ENCODE data around the gene OGFOD2. TPM values are rescaled to one million over a fixed set of nuclear protein-coding genes. Genes with fewer than 3 reads are reported as not detected.

Gene OGFOD2
- total and polyA plus RNA-seq, 2 of the 13 experiments (the other 11 are each of a cell fraction or from before 2014, with no cell fraction given), result 13.2 to 14.6 TPM

DNA sequence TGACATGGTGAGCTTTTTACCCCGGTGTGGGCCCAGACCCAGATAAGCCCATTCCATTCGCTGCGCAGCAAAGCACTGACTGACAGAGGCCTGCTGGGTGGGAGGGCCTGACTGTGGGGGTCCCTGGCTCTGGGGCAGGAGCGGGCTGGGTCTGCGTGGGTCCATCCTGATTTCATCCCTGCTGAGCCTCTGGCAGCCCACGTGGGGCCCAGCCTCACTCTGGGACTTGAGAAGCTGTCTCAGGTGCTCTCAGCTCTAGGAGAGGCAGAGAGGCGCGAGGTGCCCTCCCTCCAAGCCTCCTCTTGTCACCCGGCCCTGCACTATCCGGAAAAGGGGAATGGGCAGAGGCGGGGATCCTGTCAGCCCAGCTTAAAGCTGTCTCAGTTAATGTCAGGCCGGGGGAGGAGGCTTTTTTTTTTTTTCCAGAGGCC, 9.7 kb upstream of the OGFOD2 start:
- no peaks in the 10 kb centered on the region for H3K36me3 ChIP-seq (replicated peaks in 1 of 2; ENCODE audit: control insufficient read depth in 1 of 2, insufficient read depth in 2 of 2, low read length in 2 of 2)
- H3K79me2 ChIP-seq (ENCODE audit: insufficient read depth, low read length), result no peaks in the 10 kb centered on the region
- intact Hi-C loops (cut with micrococcal nuclease; ENCODE audit: unreplicated experiment), result loop anchor here (5.0 kb wide), 1 partner anchor 267 kb away; the partner anchor contains the start of genes MPHOSPH9 and MTRFR
- ATAC-seq (peak; percentile 49), DNase-seq (ENCODE audit: low spot score) (no peak), FAIRE-seq (no peak)
- H3K4me2 ChIP-seq (ENCODE audit: low read depth, low read length), result peak overlapping the region; percentile 98
- H4K20me1 ChIP-seq (ENCODE audit: insufficient read depth, low read length), result no peaks in the 10 kb centered on the region
- TF ChIP-seq, protein P1, sequence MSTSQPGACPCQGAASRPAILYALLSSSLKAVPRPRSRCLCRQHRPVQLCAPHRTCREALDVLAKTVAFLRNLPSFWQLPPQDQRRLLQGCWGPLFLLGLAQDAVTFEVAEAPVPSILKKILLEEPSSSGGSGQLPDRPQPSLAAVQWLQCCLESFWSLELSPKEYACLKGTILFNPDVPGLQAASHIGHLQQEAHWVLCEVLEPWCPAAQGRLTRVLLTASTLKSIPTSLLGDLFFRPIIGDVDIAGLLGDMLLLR (CRISPR knock-in tag; IDR thresholded peaks at IDR 0.05), result 0 out of 2 replicates have a peak, but pooled peaks have one; percentile 30
- TF ChIP-seq RBM22 (optimal IDR thresholded peaks at IDR 0.05; ENCODE audit: low read length) (no peak), SSRP1 (CRISPR knock-in tag; IDR thresholded peaks at IDR 0.05) (no peak), ZKSCAN5 (CRISPR knock-in tag; IDR thresholded peaks at IDR 0.05) (no peak)
- 16% methylated on average over 7 of the region's 12 CpGs for WGBS (ENCODE audit: low lambda C conversion rate)
- H3K4me3 ChIP-seq (replicated peaks in 1 of 3; ENCODE audit: insufficient read depth in 1 of 3, low read depth in 2 of 3, low read length in 3 of 3), result peak overlapping the region; percentile 74 to 82 (median 82)
- ChIA-PET POLR2A (interaction anchor here (1.1 to 3.7 kb wide), 5 partner anchors 10 to 268 kb away, joined by 3 to 43 read pairs (median 5); partner anchors contain the start of genes MPHOSPH9, MTRFR and OGFOD2), CTCF (ENCODE audit: low intra/inter-chr PET ratio, low total read pairs) (no interaction called here)
- no TSS peak for BruUV-seq (replicated peaks)
- H3K9me3 ChIP-seq (ENCODE audit: low read length), result no peaks in the 10 kb centered on the region
- H3K27me3 ChIP-seq (ENCODE audit: control insufficient read depth in 1 of 2, insufficient read depth in 2 of 2, low read length in 2 of 2), result no peaks in the 10 kb centered on the region
- peak overlapping the region; percentile 54 for H3K9ac ChIP-seq (ENCODE audit: insufficient read depth, low read depth, low read length)
- H3K4me1 ChIP-seq (ENCODE audit: insufficient read depth, low read length), result peaks cover 47% of the 10 kb centered on the region
- in situ Hi-C loops (cut with HindIII; ENCODE audit: extremely low pct_ligation_motif_present, low pct_unique_long_range_greater_than_20kb), result no loop called here
- no peak overlapping the region for H2AFZ ChIP-seq (ENCODE audit: low read length)
- H3K27ac ChIP-seq (ENCODE audit: extremely low read length, insufficient read depth, low read length), result no peak overlapping the region

DNA sequence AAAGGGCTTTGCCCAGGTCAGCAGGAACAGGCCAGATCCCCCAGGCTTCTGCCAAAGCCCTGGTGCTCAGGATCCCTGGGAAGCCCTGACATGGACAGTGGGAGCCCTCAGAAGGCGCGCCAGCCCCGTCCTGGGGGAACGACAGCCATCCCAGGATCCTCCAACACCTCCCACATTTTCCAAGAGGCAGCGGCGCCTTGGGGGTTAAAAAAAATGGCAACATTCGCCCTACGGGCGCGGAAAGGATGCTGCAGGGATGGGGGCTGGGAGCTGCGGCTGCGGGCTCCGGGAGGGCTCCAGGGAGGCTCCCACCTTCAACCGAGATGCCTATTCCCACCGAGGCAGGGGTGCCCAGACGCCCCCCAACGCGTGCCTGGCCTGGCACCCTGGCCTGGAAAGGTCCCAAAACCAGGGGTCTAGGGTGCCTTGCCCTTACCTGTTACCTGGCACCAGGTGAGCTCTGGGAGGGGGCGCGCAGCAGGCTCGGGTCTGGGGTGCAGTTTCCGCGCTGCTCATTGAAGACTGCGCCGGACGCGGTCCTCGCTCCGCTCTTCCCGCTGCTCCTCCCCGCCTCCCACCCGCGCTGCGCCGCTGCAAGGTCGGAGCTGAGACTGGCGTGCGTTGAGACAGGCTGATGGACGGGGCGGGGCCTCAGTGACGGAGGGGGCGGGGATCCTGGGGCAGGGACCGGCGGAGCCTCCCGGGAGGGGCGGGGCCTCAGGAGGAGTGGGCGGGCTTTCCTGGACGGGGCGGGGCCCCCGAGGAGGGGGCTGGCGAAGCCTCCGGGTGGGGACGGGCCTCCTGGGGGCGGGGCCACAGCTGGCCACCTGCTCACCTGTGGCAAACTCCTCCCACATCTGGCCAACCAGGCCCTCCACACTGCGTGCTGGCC, 8.9 kb upstream of the OGFOD2 start, which contains the start of gene ABCB9:
ABCB9 (minus strand) TSS at position 613 of the 892 bp plus-strand sequence. CDS start 6,228 bp downstream, outside the sequence.
- ATAC-seq, result peak; percentile 88
- CTCF ChIA-PET (ENCODE audit: low intra/inter-chr PET ratio, low total read pairs), result no interaction called here
- intact Hi-C loops (cut with micrococcal nuclease; ENCODE audit: unreplicated experiment) (loop anchor here (5.0 kb wide), 1 partner anchor 266 kb away; the partner anchor contains the start of genes MPHOSPH9 and MTRFR), in situ Hi-C loops (cut with HindIII; ENCODE audit: extremely low pct_ligation_motif_present, low pct_unique_long_range_greater_than_20kb) (no loop called here)
- H3K4me3 ChIP-seq (replicated peaks in 1 of 3; ENCODE audit: insufficient read depth in 1 of 3, low read depth in 2 of 3, low read length in 3 of 3), result peak within 1 kb of the TSS; percentile 74 to 82 (median 82)
- H3K9ac ChIP-seq (ENCODE audit: insufficient read depth, low read depth, low read length), result peak within 1 kb of the TSS; percentile 54
- peak within 1 kb of the TSS; percentile 98 for H3K4me2 ChIP-seq (ENCODE audit: low read depth, low read length)
- H3K4me1 ChIP-seq (ENCODE audit: insufficient read depth, low read length), result peaks cover 53% of the 10 kb centered on the region
- H3K36me3 ChIP-seq (replicated peaks in 1 of 2; ENCODE audit: control insufficient read depth in 1 of 2, insufficient read depth in 2 of 2, low read length in 2 of 2), result no peaks in the 10 kb centered on the region
- H3K79me2 ChIP-seq (ENCODE audit: insufficient read depth, low read length), result no peaks in the 10 kb centered on the region
- no peaks in the 10 kb centered on the region for H3K27me3 ChIP-seq (ENCODE audit: control insufficient read depth in 1 of 2, insufficient read depth in 2 of 2, low read length in 2 of 2)
- peak; percentile 85 for DNase-seq (ENCODE audit: low spot score)
- H3K27ac ChIP-seq (ENCODE audit: extremely low read length, insufficient read depth, low read length), result no peak within 1 kb of the TSS
- no peaks in the 10 kb centered on the region for H4K20me1 ChIP-seq (ENCODE audit: insufficient read depth, low read length)
- WGBS (ENCODE audit: low lambda C conversion rate), result 1% methylated on average over 10 of the region's 55 CpGs
- POLR2A ChIA-PET, result interaction anchor here (0.6 to 3.7 kb wide), 8 partner anchors 9 to 399 kb away, joined by 3 to 43 read pairs (median 4); partner anchors contain the start of genes MPHOSPH9, MTRFR, OGFOD2 and SBNO1
- peak within 1 kb of the TSS; percentile 56 for H2AFZ ChIP-seq (ENCODE audit: low read length)
- BruUV-seq (replicated peaks), result TSS peak; percentile 49
- FAIRE-seq, result peak; percentile 40
- no peaks in the 10 kb centered on the region for H3K9me3 ChIP-seq (ENCODE audit: low read length)
- TF ChIP-seq ZNF652 (CRISPR knock-in tag; IDR thresholded peaks at IDR 0.05; ENCODE audit: borderline replicate concordance, low read depth) (peak; percentile 83), YEATS4 (CRISPR knock-in tag; IDR thresholded peaks at IDR 0.05; ENCODE audit: borderline replicate concordance) (peak; percentile 68; the same call in 1 of the 2 replicates), PITX1 (CRISPR knock-in tag; IDR thresholded peaks at IDR 0.05) (no peak), SALL2 (CRISPR knock-in tag; IDR thresholded peaks at IDR 0.05) (0 out of 2 replicates have a peak, but pooled peaks have one; percentile 19), NFKB2 (CRISPR knock-in tag; IDR thresholded peaks at IDR 0.05; ENCODE audit: borderline replicate concordance) (peak; percentile 49; the same call in 1 of the 2 replicates), HOXA3 (CRISPR knock-in tag; IDR thresholded peaks at IDR 0.05) (peak; percentile 43; the same call in 1 of the 2 replicates), ETV6 (CRISPR knock-in tag; conservative IDR thresholded peaks at IDR 0.05) (0 out of 2 replicates have a peak, but pooled peaks have one; percentile 46), RFX3 (CRISPR knock-in tag; IDR thresholded peaks at IDR 0.05) (no peak)
- TF ChIP-seq, protein P2, sequence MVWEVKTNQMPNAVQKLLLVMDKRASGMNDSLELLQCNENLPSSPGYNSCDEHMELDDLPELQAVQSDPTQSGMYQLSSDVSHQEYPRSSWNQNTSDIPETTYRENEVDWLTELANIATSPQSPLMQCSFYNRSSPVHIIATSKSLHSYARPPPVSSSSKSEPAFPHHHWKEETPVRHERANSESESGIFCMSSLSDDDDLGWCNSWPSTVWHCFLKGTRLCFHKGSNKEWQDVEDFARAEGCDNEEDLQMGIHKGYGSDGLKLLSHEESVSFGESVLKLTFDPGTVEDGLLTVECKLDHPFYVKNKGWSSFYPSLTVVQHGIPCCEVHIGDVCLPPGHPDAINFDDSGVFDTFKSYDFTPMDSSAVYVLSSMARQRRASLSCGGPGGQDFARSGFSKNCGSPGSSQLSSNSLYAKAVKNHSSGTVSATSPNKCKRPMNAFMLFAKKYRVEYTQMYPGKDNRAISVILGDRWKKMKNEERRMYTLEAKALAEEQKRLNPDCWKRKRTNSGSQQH (CRISPR knock-in tag; IDR thresholded peaks at IDR 0.05; ENCODE audit: low read depth), result 0 out of 2 replicates have a peak, but pooled peaks have one; percentile 7
- TF ChIP-seq, protein P3, sequence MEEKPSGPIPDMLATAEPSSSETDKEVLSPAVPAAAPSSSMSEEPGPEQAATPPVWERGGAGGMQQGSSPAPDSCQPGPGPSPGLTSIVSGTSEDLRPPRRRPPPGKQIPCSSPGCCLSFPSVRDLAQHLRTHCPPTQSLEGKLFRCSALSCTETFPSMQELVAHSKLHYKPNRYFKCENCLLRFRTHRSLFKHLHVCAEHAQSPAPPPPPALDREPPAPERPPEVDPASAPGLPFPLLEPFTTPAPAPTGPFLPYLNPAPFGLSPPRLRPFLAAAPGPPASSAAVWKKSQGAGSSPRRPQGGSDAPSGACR (CRISPR knock-in tag; IDR thresholded peaks at IDR 0.05), result 0 out of 2 replicates have a peak, but pooled peaks have one; percentile 40

Data from HepG2 (cell line).